Endothelial cell of umbilical vein (primary cell): ENCODE data around the gene ERCC4.

Experiments used
- CTCF ChIP-seq, 2 donors: IDR thresholded peaks; 1 replicate in 1 of 2; 2 replicates in 1 of 2; pipeline ENCODE4 v1.5.1; 2011; ENCODE audit warnings: low read length in 2 of 2, mild to moderate bottlenecking in 2 of 2, moderate library complexity in 2 of 2, control low read depth in 1 of 2, inconsistent platforms in 1 of 2, low read depth in 1 of 2; ENCODE audit not compliant: insufficient read depth in 1 of 2; ENCODE audit errors: extremely low read depth in 1 of 2
- GATA2 ChIP-seq: IDR thresholded peaks from 2 replicates; pipeline ENCODE4 v1.7.0; 2011; ENCODE audit warnings: low read depth, mild to moderate bottlenecking, moderate library complexity, mixed read lengths, low read length; ENCODE audit not compliant: insufficient read length, insufficient read depth

- TF ChIP-seq GATA2 (no peak), CTCF (IDR thresholded peaks at IDR 0.05; ENCODE audit: extremely low read depth in 1 of 2, insufficient read depth in 1 of 2, low read depth in 1 of 2, low read length in 2 of 2) (no peak)
These were observed 33.5 kb downstream of the ERCC4 start for GRCh38 chr16:13953501-13953900.
